ENCODE data around the gene RPL13A. TPM values are rescaled to one million over a fixed set of nuclear protein-coding genes. Genes with fewer than 3 reads are reported as not detected.

Gene RPL13A
- total and polyA plus RNA-seq, 9 of the 15 experiments (the other 6 are each of a cell fraction or from before 2014, with no cell fraction given), result 1,744 to 5,482 (median 2,949) TPM

DNA sequence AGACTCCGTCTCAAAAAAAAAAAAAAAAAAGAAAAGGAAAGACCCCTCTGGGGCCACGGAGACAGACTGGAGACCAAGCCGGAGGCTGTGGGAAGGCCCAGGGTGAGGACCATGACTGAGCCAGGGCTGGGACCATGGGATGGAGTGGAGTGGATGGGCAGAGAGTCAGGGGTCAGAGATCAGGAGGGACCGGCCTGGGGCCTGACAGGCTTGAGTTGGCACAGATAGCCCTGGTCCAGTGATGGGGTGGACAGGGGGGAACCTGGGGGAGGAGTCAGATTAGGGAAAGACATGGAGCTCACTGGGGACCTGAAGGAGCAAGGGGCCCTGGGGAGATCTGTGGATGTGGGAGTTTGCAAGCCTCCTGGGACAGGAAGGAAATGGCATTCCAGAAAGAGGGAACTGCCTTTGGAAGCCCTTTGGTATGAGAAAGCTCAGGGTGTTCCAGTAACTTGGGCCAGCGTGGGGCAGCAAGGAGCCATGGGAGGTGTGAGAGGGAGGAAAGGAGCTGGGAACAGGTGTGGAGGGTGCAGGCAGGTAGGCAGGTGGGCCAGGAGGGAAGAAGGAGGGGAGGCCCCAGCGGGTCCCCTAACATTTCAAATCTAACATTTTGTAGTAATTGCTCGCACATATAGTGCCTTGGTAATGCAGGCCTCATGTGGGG is 6.3 kb upstream of the RPL13A start:
- H2AFZ ChIP-seq (ENCODE audit: low read depth, low read length), result no peak overlapping the region
- H4K20me1 ChIP-seq (replicated peaks; ENCODE audit: control insufficient read depth, insufficient read depth, low read length), result no peaks in the 10 kb centered on the region
- CTCF ChIA-PET (ENCODE audit: low intra/inter-chr PET ratio), result no interaction called here
- no peak overlapping the region for H3K27ac ChIP-seq (ENCODE audit: extremely low read depth, low read depth, low read length)
- H3K27me3 ChIP-seq (ENCODE audit: control insufficient read depth in 2 of 2, insufficient read depth in 2 of 2, low read length in 2 of 2), result no peaks in the 10 kb centered on the region
- H3K4me3 ChIP-seq, result no peak overlapping the region
- no peaks in the 10 kb centered on the region for H3K36me3 ChIP-seq (ENCODE audit: control insufficient read depth, insufficient read depth, low read length)
- TF ChIP-seq, protein P1, sequence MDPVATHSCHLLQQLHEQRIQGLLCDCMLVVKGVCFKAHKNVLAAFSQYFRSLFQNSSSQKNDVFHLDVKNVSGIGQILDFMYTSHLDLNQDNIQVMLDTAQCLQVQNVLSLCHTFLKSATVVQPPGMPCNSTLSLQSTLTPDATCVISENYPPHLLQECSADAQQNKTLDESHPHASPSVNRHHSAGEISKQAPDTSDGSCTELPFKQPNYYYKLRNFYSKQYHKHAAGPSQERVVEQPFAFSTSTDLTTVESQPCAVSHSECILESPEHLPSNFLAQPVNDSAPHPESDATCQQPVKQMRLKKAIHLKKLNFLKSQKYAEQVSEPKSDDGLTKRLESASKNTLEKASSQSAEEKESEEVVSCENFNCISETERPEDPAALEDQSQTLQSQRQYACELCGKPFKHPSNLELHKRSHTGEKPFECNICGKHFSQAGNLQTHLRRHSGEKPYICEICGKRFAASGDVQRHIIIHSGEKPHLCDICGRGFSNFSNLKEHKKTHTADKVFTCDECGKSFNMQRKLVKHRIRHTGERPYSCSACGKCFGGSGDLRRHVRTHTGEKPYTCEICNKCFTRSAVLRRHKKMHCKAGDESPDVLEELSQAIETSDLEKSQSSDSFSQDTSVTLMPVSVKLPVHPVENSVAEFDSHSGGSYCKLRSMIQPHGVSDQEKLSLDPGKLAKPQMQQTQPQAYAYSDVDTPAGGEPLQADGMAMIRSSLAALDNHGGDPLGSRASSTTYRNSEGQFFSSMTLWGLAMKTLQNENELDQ (CRISPR knock-in tag; IDR thresholded peaks at IDR 0.05; ENCODE audit: borderline replicate concordance), result no peak
- POLR2A ChIA-PET, result interaction anchor here (0.6 to 2.4 kb wide), 4 partner anchors 8 to 33 kb away, joined by 3 to 9 read pairs (median 4); partner anchors contain the start of gene RPS11
- no peaks in the 10 kb centered on the region for H3K79me2 ChIP-seq (ENCODE audit: control insufficient read depth, insufficient read depth, low read length)
- peaks cover 0 to 27% of the 10 kb centered on the region in 2 experiments; a peak in 3 of 5 replicates for H3K4me1 ChIP-seq (replicated peaks in 1 of 2; ENCODE audit: control insufficient read depth in 2 of 2, insufficient read depth in 2 of 2, low read length in 2 of 2)
- in situ Hi-C loops (cut with MboI) (no loop called here), intact Hi-C loops (cut with micrococcal nuclease) (no loop called here)
- ATAC-seq (no peak), DNase-seq (ENCODE audit: extremely low read depth in 1 of 4, low spot score in 3 of 4) (no peak), FAIRE-seq (no peak)
- peak overlapping the region in 1 of 2 experiments; percentile 79; a peak in 2 of 4 replicates for H3K9ac ChIP-seq (ENCODE audit: insufficient read depth in 1 of 2, low read depth in 2 of 2, low read length in 2 of 2)
- 68% methylated on average over 4 of the region's 7 CpGs for WGBS (ENCODE audit: insufficient coverage, low coverage, missing lambda C conversion rate)
- H3K9me1 ChIP-seq (ENCODE audit: control insufficient read depth, insufficient read depth, low read length), result no peaks in the 10 kb centered on the region
- BruUV-seq (replicated peaks), result no TSS peak
- H3K4me2 ChIP-seq (ENCODE audit: insufficient read depth, low read length), result no peak overlapping the region
- no peaks in the 10 kb centered on the region for H3K9me3 ChIP-seq (replicated peaks; ENCODE audit: control insufficient read depth, insufficient read depth, low read depth, low read length)

DNA sequence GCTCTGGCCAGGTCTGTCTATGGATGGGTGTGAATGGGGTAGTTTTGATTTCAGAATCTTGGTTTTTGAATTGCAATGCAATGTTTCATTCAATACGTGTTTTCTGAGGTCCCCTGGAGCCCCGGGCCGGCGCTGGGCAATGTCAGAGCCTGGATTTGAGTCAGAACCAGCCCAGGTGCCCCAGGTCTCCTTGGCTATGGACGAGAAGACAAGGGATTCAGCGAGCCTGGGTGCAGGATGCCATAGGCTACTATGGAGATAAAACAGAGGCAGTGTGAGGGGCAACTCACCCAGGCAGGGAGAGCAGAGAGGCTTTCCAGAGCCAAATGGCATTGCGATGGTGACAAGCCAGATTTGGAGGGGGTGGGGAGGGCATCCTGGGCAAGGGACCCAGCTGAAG is 1.2 kb upstream of the RPL13A start:
- Histone ChIP-seq H3K79me2 (ENCODE audit: control insufficient read depth, insufficient read depth, low read length) (peaks cover 46% of the 10 kb centered on the region), H3K9me3 (replicated peaks; ENCODE audit: control insufficient read depth, insufficient read depth, low read depth, low read length) (no peaks in the 10 kb centered on the region), H2AFZ (ENCODE audit: low read depth, low read length) (peak overlapping the region; percentile 96), H3K4me3 (no peak overlapping the region), H3K27me3 (ENCODE audit: control insufficient read depth in 2 of 2, insufficient read depth in 2 of 2, low read length in 2 of 2) (no peaks in the 10 kb centered on the region), H3K36me3 (ENCODE audit: control insufficient read depth, insufficient read depth, low read length) (peaks cover 38% of the 10 kb centered on the region), H3K9ac (ENCODE audit: insufficient read depth in 1 of 2, low read depth in 2 of 2, low read length in 2 of 2) (peak overlapping the region; percentile 59 to 88; a peak in 3 of 4 replicates), H3K4me2 (ENCODE audit: insufficient read depth, low read length) (no peak overlapping the region), H3K4me1 (replicated peaks in 1 of 2; ENCODE audit: control insufficient read depth in 2 of 2, insufficient read depth in 2 of 2, low read length in 2 of 2) (peaks cover 19 to 32% of the 10 kb centered on the region in 2 experiments; a peak in 3 of 5 replicates), H3K27ac (ENCODE audit: extremely low read depth, low read depth, low read length) (peak overlapping the region; percentile 83; the same call in 2 of the 3 replicates), H4K20me1 (replicated peaks; ENCODE audit: control insufficient read depth, insufficient read depth, low read length) (peaks cover 30% of the 10 kb centered on the region), H3K9me1 (ENCODE audit: control insufficient read depth, insufficient read depth, low read length) (peaks cover 3% of the 10 kb centered on the region)
- intact Hi-C loops (cut with micrococcal nuclease), result no loop called here
- in situ Hi-C loops (cut with MboI), result no loop called here
- ChIA-PET POLR2A (no interaction called here), CTCF (ENCODE audit: low intra/inter-chr PET ratio) (no interaction called here)
- WGBS (ENCODE audit: insufficient coverage, low coverage, missing lambda C conversion rate), result 68% methylated on average over 5 of the region's 7 CpGs
- ATAC-seq (no peak), DNase-seq (ENCODE audit: extremely low read depth in 1 of 4, low spot score in 3 of 4) (no peak), FAIRE-seq (no peak)
- BruUV-seq (replicated peaks), result no TSS peak
- TF ChIP-seq, protein P2, sequence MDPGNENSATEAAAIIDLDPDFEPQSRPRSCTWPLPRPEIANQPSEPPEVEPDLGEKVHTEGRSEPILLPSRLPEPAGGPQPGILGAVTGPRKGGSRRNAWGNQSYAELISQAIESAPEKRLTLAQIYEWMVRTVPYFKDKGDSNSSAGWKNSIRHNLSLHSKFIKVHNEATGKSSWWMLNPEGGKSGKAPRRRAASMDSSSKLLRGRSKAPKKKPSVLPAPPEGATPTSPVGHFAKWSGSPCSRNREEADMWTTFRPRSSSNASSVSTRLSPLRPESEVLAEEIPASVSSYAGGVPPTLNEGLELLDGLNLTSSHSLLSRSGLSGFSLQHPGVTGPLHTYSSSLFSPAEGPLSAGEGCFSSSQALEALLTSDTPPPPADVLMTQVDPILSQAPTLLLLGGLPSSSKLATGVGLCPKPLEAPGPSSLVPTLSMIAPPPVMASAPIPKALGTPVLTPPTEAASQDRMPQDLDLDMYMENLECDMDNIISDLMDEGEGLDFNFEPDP (CRISPR knock-in tag; IDR thresholded peaks at IDR 0.05), result no peak
- TF ChIP-seq HLTF (IDR thresholded peaks at IDR 0.05) (no peak), NFIC (IDR thresholded peaks at IDR 0.05) (no peak), ZNF507 (tag; conservative IDR thresholded peaks at IDR 0.05) (no peak)
- TF ChIP-seq, protein P3, sequence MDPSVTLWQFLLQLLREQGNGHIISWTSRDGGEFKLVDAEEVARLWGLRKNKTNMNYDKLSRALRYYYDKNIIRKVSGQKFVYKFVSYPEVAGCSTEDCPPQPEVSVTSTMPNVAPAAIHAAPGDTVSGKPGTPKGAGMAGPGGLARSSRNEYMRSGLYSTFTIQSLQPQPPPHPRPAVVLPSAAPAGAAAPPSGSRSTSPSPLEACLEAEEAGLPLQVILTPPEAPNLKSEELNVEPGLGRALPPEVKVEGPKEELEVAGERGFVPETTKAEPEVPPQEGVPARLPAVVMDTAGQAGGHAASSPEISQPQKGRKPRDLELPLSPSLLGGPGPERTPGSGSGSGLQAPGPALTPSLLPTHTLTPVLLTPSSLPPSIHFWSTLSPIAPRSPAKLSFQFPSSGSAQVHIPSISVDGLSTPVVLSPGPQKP (CRISPR knock-in tag; IDR thresholded peaks at IDR 0.05), result no peak
- TF ChIP-seq, protein P4, sequence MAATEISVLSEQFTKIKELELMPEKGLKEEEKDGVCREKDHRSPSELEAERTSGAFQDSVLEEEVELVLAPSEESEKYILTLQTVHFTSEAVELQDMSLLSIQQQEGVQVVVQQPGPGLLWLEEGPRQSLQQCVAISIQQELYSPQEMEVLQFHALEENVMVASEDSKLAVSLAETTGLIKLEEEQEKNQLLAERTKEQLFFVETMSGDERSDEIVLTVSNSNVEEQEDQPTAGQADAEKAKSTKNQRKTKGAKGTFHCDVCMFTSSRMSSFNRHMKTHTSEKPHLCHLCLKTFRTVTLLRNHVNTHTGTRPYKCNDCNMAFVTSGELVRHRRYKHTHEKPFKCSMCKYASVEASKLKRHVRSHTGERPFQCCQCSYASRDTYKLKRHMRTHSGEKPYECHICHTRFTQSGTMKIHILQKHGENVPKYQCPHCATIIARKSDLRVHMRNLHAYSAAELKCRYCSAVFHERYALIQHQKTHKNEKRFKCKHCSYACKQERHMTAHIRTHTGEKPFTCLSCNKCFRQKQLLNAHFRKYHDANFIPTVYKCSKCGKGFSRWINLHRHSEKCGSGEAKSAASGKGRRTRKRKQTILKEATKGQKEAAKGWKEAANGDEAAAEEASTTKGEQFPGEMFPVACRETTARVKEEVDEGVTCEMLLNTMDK (IDR thresholded peaks at IDR 0.05; ENCODE audit: borderline replicate concordance, insufficient read depth, low read depth, low read length, poor library complexity, severe bottlenecking), result no peak
